Measurements from ENCODE around the gene GAPT. TPM values are rescaled to one million over a fixed set of nuclear protein-coding genes. Genes with fewer than 3 reads are reported as not detected.

GAPT gene
- total RNA-seq, 1 experiment from 2014 or later, result not detected

- ChIA-PET POLR2A (ENCODE audit: unreplicated experiment) (interaction anchor here (0.7 to 0.9 kb wide), 2 partner anchors 271 to 607 kb away, joined by 3 to 8 read pairs; no protein-coding TSS in a partner anchor), CTCF (no interaction called here)
- H3K4me3 ChIP-seq, result peak overlapping the region; percentile 90
- H3K79me2 ChIP-seq (ENCODE audit: low read depth), result peaks cover 70% of the 10 kb centered on the region
- TF ChIP-seq EZH2 (IDR thresholded peaks at IDR 0.05; ENCODE audit: low read depth), result no peak
- TF ChIP-seq, protein P1, sequence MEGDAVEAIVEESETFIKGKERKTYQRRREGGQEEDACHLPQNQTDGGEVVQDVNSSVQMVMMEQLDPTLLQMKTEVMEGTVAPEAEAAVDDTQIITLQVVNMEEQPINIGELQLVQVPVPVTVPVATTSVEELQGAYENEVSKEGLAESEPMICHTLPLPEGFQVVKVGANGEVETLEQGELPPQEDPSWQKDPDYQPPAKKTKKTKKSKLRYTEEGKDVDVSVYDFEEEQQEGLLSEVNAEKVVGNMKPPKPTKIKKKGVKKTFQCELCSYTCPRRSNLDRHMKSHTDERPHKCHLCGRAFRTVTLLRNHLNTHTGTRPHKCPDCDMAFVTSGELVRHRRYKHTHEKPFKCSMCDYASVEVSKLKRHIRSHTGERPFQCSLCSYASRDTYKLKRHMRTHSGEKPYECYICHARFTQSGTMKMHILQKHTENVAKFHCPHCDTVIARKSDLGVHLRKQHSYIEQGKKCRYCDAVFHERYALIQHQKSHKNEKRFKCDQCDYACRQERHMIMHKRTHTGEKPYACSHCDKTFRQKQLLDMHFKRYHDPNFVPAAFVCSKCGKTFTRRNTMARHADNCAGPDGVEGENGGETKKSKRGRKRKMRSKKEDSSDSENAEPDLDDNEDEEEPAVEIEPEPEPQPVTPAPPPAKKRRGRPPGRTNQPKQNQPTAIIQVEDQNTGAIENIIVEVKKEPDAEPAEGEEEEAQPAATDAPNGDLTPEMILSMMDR (conservative IDR thresholded peaks at IDR 0.05), result no peak
- peaks cover 73% of the 10 kb centered on the region for H3K36me3 ChIP-seq (ENCODE audit: low read depth)
- no peaks in the 10 kb centered on the region for H3K27me3 ChIP-seq (ENCODE audit: insufficient read depth, low read depth)
- H3K27ac ChIP-seq, result peak overlapping the region; percentile 96
- no peak for DNase-seq
- H3F3A ChIP-seq (ENCODE audit: insufficient read depth, low read depth), result peaks cover 80% of the 10 kb centered on the region
- peaks cover 51% of the 10 kb centered on the region for H4K20me1 ChIP-seq (ENCODE audit: insufficient read depth)
- no peak overlapping the region for H2AFZ ChIP-seq
- H3K9me3 ChIP-seq (ENCODE audit: insufficient read depth, low read depth), result no peaks in the 10 kb centered on the region
- no peaks in the 10 kb centered on the region for H3K9me2 ChIP-seq (ENCODE audit: insufficient read depth)
- H3K4me1 ChIP-seq (replicated peaks; ENCODE audit: insufficient read depth), result peaks cover 38% of the 10 kb centered on the region
- H3K4me2 ChIP-seq, result peak overlapping the region; percentile 92
- BruUV-seq (replicated peaks), result no TSS peak
- intact Hi-C loops (cut with micrococcal nuclease; ENCODE audit: unreplicated experiment), result no loop called here
These were observed 34.7 kb upstream of the GAPT start for GRCh38 chr5:58456486-58456885.

- peak overlapping the region; percentile 92 for H3K4me2 ChIP-seq
- peaks cover 38% of the 10 kb centered on the region for H3K4me1 ChIP-seq (replicated peaks; ENCODE audit: insufficient read depth)
- ChIA-PET POLR2A (ENCODE audit: unreplicated experiment) (interaction anchor here (0.7 to 0.9 kb wide), 2 partner anchors 272 to 607 kb away, joined by 3 to 8 read pairs; no protein-coding TSS in a partner anchor), CTCF (no interaction called here)
- H3K79me2 ChIP-seq (ENCODE audit: low read depth), result peaks cover 70% of the 10 kb centered on the region
- TF ChIP-seq, protein P1 (conservative IDR thresholded peaks at IDR 0.05), result no peak
- TF ChIP-seq EZH2 (IDR thresholded peaks at IDR 0.05; ENCODE audit: low read depth), result no peak
- H2AFZ ChIP-seq, result no peak overlapping the region
- peak overlapping the region; percentile 96 for H3K27ac ChIP-seq
- H3K27me3 ChIP-seq (ENCODE audit: insufficient read depth, low read depth), result no peaks in the 10 kb centered on the region
- BruUV-seq (replicated peaks), result no TSS peak
- DNase-seq, result no peak
- peaks cover 51% of the 10 kb centered on the region for H4K20me1 ChIP-seq (ENCODE audit: insufficient read depth)
- intact Hi-C loops (cut with micrococcal nuclease; ENCODE audit: unreplicated experiment), result no loop called here
- peak overlapping the region; percentile 90 for H3K4me3 ChIP-seq
- peaks cover 77% of the 10 kb centered on the region for H3F3A ChIP-seq (ENCODE audit: insufficient read depth, low read depth)
- no peaks in the 10 kb centered on the region for H3K9me3 ChIP-seq (ENCODE audit: insufficient read depth, low read depth)
- H3K9me2 ChIP-seq (ENCODE audit: insufficient read depth), result no peaks in the 10 kb centered on the region
- H3K36me3 ChIP-seq (ENCODE audit: low read depth), result peaks cover 67% of the 10 kb centered on the region
These were observed 34.2 kb upstream of the GAPT start for GRCh38 chr5:58457050-58457449.

GRCh38 chr5:58458141-58458742 is 33.0 kb upstream of the GAPT start:
- Histone ChIP-seq H3K79me2 (ENCODE audit: low read depth) (peaks cover 66% of the 10 kb centered on the region), H3K9me3 (ENCODE audit: insufficient read depth, low read depth) (no peaks in the 10 kb centered on the region), H3K27ac (peak overlapping the region; percentile 96), H3K9me2 (ENCODE audit: insufficient read depth) (no peaks in the 10 kb centered on the region), H2AFZ (no peak overlapping the region), H3K4me2 (peak overlapping the region; percentile 92), H3F3A (ENCODE audit: insufficient read depth, low read depth) (peaks cover 65% of the 10 kb centered on the region), H3K36me3 (ENCODE audit: low read depth) (peaks cover 60% of the 10 kb centered on the region), H4K20me1 (ENCODE audit: insufficient read depth) (peaks cover 51% of the 10 kb centered on the region), H3K27me3 (ENCODE audit: insufficient read depth, low read depth) (no peaks in the 10 kb centered on the region), H3K4me1 (replicated peaks; ENCODE audit: insufficient read depth) (peaks cover 40% of the 10 kb centered on the region), H3K4me3 (peak overlapping the region; percentile 90)
- intact Hi-C loops (cut with micrococcal nuclease; ENCODE audit: unreplicated experiment), result no loop called here
- TF ChIP-seq, protein P1 (conservative IDR thresholded peaks at IDR 0.05), result no peak
- no peak for TF ChIP-seq EZH2 (IDR thresholded peaks at IDR 0.05; ENCODE audit: low read depth)
- no TSS peak for BruUV-seq (replicated peaks)
- CTCF ChIA-PET, result interaction anchor here (0.5 kb wide), 1 partner anchor 272 kb away, joined by 3 read pairs; no protein-coding TSS in a partner anchor
- no peak for DNase-seq
- POLR2A ChIA-PET (ENCODE audit: unreplicated experiment), result interaction anchor here (0.7 to 1.6 kb wide), 7 partner anchors 199 to 1131 kb away, joined by 4 to 17 read pairs (median 9); no protein-coding TSS in a partner anchor

All from PC-9 (cell line).